K562 (cell line): Measurements from ENCODE around the gene C10orf71. TPM values are rescaled to one million over a fixed set of nuclear protein-coding genes. Genes with fewer than 3 reads are reported as not detected.

Source experiments
- ATAC-seq: fragments of 200-7000 bp; cut with Tn5 transposase; 3 replicates; pipeline ENCODE4 v1.9.1; 2020; ENCODE audit warnings: moderate library complexity
- BruUV-seq: library from RNA; stranded (reverse); fragments of 400-500 nt; replicated peaks from 2 replicates; lab custom pipeline; 2021; lab: Mats Ljungman, UMichigan
- CTCF ChIA-PET: fragments of 300-600 bp; formaldehyde crosslinking; extraction: SDS; loops from one replicate; lab custom pipeline; 2021; ENCODE audit warnings: low intra/inter-chr PET ratio; lab: Yijun Ruan, JAX
- POLR2A ChIA-PET: fragments of 300-600, 350-650 bp; sonication (Branson Sonifier 250); formaldehyde crosslinking; extraction: SDS; loops from one replicate; lab custom pipeline; 2021; ENCODE audit warnings: antibody characterized with exemption, inconsistent platforms; lab: Yijun Ruan, JAX
- DNase-seq, 4 experiments: peaks; one replicate each; pipeline versions ENCODE4 v3.0.0 to v3.0.0-alpha.2; 2011 to 2018; ENCODE audit warnings: low spot score in 3 of 4, mixed read lengths in 3 of 4; ENCODE audit errors: extremely low read depth in 1 of 4
- FAIRE-seq: peaks from 2 replicates; lab custom pipeline; 2011; peaks lifted over from hg19 to GRCh38; lab: Jason Lieb, UNC
- H2AFZ ChIP-seq: 2 replicates; pipeline ENCODE4 v1.6.0; 2011; ENCODE audit warnings: low read depth, low read length, control low read depth, inconsistent platforms
- H3K27ac ChIP-seq: fragments of 200-600 bp; 3 replicates; pipeline ENCODE4 v1.8.0; 2011; ENCODE audit warnings: low read depth, mild to moderate bottlenecking, control low read depth, inconsistent platforms, low read length, moderate library complexity, mixed read lengths; ENCODE audit errors: extremely low read depth
- H3K27me3 ChIP-seq, 2 experiments: fragments of 300-600 bp in 1 of 2; 2 replicates in 1 of 2; 3 replicates in 1 of 2; pipeline versions ENCODE4 v1.6.0 to v1.8.0; 2011; ENCODE audit warnings: inconsistent platforms in 2 of 2, low read length in 2 of 2, mild to moderate bottlenecking in 1 of 2, mixed read lengths in 1 of 2, moderate library complexity in 1 of 2; ENCODE audit not compliant: control insufficient read depth in 2 of 2, insufficient read depth in 2 of 2
- H3K36me3 ChIP-seq: fragments of 300-600 bp; 3 replicates; pipeline ENCODE4 v1.8.0; 2011; ENCODE audit warnings: mild to moderate bottlenecking, low read length, inconsistent platforms; ENCODE audit not compliant: control insufficient read depth, insufficient read depth
- H3K4me1 ChIP-seq, 2 experiments: fragments of 200-600 bp in 1 of 2; replicated peaks in 1 of 2; 2 replicates in 1 of 2; 3 replicates in 1 of 2; pipeline versions ENCODE4 v1.5.1 to v1.8.0; 2011; ENCODE audit warnings: inconsistent platforms in 2 of 2, low read length in 2 of 2, mild to moderate bottlenecking in 1 of 2, mixed read lengths in 1 of 2, moderate library complexity in 1 of 2; ENCODE audit not compliant: control insufficient read depth in 2 of 2, insufficient read depth in 2 of 2
- H3K4me2 ChIP-seq: 2 replicates; pipeline ENCODE4 v1.6.1; 2011; ENCODE audit warnings: low read length, control low read depth, inconsistent platforms, mixed read lengths; ENCODE audit not compliant: insufficient read depth
- H3K4me3 ChIP-seq: fragments of 200-600 bp; sonication (generic), shearing (Covaris generic); 2 replicates; pipeline ENCODE4 v1.5.1; 2016; ENCODE audit warnings: control low read depth, inconsistent platforms
- H3K79me2 ChIP-seq: fragments of 200-600 bp; 3 replicates; pipeline ENCODE4 v1.8.0; 2011; ENCODE audit warnings: low read length, inconsistent platforms; ENCODE audit not compliant: control insufficient read depth, insufficient read depth
- H3K9ac ChIP-seq, 2 experiments: 2 replicates each; pipeline versions ENCODE4 v1.6.0 to v1.6.1; 2011; ENCODE audit warnings: low read depth in 2 of 2, low read length in 2 of 2, control low read depth in 1 of 2, inconsistent platforms in 1 of 2, mild to moderate bottlenecking in 1 of 2, mixed read lengths in 1 of 2; ENCODE audit not compliant: insufficient read depth in 1 of 2
- H3K9me1 ChIP-seq: one replicate; pipeline ENCODE4 v1.6.0; 2011; ENCODE audit warnings: inconsistent platforms, mild to moderate bottlenecking, low read length, moderate library complexity; ENCODE audit not compliant: control insufficient read depth, insufficient read depth
- H3K9me3 ChIP-seq: replicated peaks from 2 replicates; pipeline ENCODE4 v1.5.1; 2011; ENCODE audit warnings: low read depth, low read length, inconsistent platforms; ENCODE audit not compliant: control insufficient read depth, insufficient read depth
- H4K20me1 ChIP-seq: replicated peaks from 2 replicates; pipeline ENCODE4 v1.6.1; 2011; ENCODE audit warnings: low read length, inconsistent platforms, mixed read lengths; ENCODE audit not compliant: control insufficient read depth, insufficient read depth
- CAMTA2 ChIP-seq: fragments of 250-450 bp; sonication (Bioruptor Pico); conservative IDR thresholded peaks from 2 replicates; pipeline ENCODE4 v1.5.1; 2022
- CBFB ChIP-seq: sonication (generic); formaldehyde crosslinking; IDR thresholded peaks from 2 replicates; pipeline ENCODE4 v1.4.0; 2020; ENCODE audit warnings: mild to moderate bottlenecking, missing genetic modification reagents
- CREM ChIP-seq: IDR thresholded peaks from 2 replicates; pipeline ENCODE4 v1.6.1; 2014; ENCODE audit warnings: antibody characterized with exemption, low read depth
- ERF ChIP-seq: fragments of 450-650 bp; formaldehyde crosslinking; IDR thresholded peaks from 2 replicates; pipeline ENCODE4 v1.4.0; 2020; ENCODE audit warnings: mild to moderate bottlenecking, mixed read lengths
- FOXJ3 ChIP-seq: sonication (generic); formaldehyde crosslinking; IDR thresholded peaks from 2 replicates; pipeline ENCODE4 v1.4.0; 2020; ENCODE audit warnings: mild to moderate bottlenecking, missing genetic modification reagents
- HIVEP1 ChIP-seq: fragments of 250-450 bp; sonication (Bioruptor Pico); IDR thresholded peaks from 2 replicates; pipeline ENCODE4 v1.4.0; 2020; ENCODE audit warnings: mild to moderate bottlenecking
- HNRNPH1 ChIP-seq: fragments of 200-400 bp; formaldehyde crosslinking; optimal IDR thresholded peaks from 2 replicates; pipeline ENCODE3; 2017; ENCODE audit warnings: low read depth, mild to moderate bottlenecking, low read length, moderate library complexity
- ZNF3 ChIP-seq: fragments of 250-450 bp; sonication (Bioruptor Pico); IDR thresholded peaks from 2 replicates; pipeline ENCODE4 v1.5.0; 2021; ENCODE audit warnings: mild to moderate bottlenecking, moderate library complexity
- ZNF696 ChIP-seq: fragments of 250-450 bp; sonication (Bioruptor Pico); conservative IDR thresholded peaks from 2 replicates; pipeline ENCODE4 v1.4.0; 2020; ENCODE audit warnings: mild to moderate bottlenecking, moderate library complexity
- ZNF717 ChIP-seq: fragments of 250-450 bp; sonication (Bioruptor Pico); IDR thresholded peaks from 2 replicates; pipeline ENCODE4 v1.5.0; 2021
- WGBS: fragments of 100-300 bp; shearing (Covaris generic); methylation state at CpG from one replicate; pipeline ENCODE4 v1.1.6; 2016; ENCODE audit warnings: low coverage, mixed read lengths; ENCODE audit not compliant: insufficient coverage; ENCODE audit errors: missing lambda C conversion rate; 5-methylcytosine and 5-hydroxymethylcytosine counted together
- in situ Hi-C: fragments of 300-500 bp; cut with MboI; formaldehyde crosslinking; loops from 4 replicates; pipeline ENCODE4 v1.15.0; 2018; ENCODE audit warnings: inconsistent platforms, mixed read lengths
- intact Hi-C: fragments of 100-400 bp; cut with micrococcal nuclease; formaldehyde crosslinking; loops from 2 replicates; pipeline ENCODE4 v1.14.2; 2022
- polyA plus RNA-seq, 8 experiments: library from polyadenylated mRNA; depleted of rRNA in 4 of 8; stranded (reverse) in 5 of 8; unstranded in 3 of 8; fragments of >200 nt; fragmentation: Nextera tagmentation in 2 of 8; fragmentation: Illumina TruSeq in 1 of 8; extraction: Ambion mirVana in 2 of 8; extraction: Trizol in 1 of 8; gene quantifications; 2 replicates each; pipeline versions ENCODE4 v1.2.1 to v1.2.3, GENCODE V29; 2011 to 2014; ENCODE audit warnings: inconsistent platforms in 1 of 8, missing spikeins in 1 of 8
- total RNA-seq, 7 experiments: library from RNA; depleted of rRNA in 6 of 7; stranded (reverse); fragments of >200 nt in 6 of 7; fragmentation: Illumina TruSeq in 2 of 7; extraction: Trizol in 2 of 7; gene quantifications; 2 replicates each; pipeline versions ENCODE4 v1.2.1 to v1.2.3, GENCODE V29; 2011 to 2021; ENCODE audit warnings: low replicate concordance in 1 of 7
- TF ChIP-seq, protein P1 (sequence below): fragments of 450-650 bp; IDR thresholded peaks from 2 replicates; pipeline ENCODE4 v1.7.0; 2016; ENCODE audit warnings: borderline replicate concordance
- TF ChIP-seq, protein P2 (sequence below): fragments of 250-450 bp; sonication (Bioruptor Pico); IDR thresholded peaks from 2 replicates; pipeline ENCODE4 v1.9.0; 2021; ENCODE audit warnings: mild to moderate bottlenecking, inconsistent platforms
- TF ChIP-seq, protein P3 (sequence below): fragments of 250-450 bp; sonication (Bioruptor Pico); IDR thresholded peaks from 2 replicates; pipeline ENCODE4 v1.8.0; 2021; ENCODE audit warnings: borderline replicate concordance, mild to moderate bottlenecking, moderate library complexity; ENCODE audit not compliant: poor library complexity, severe bottlenecking
- TF ChIP-seq, protein P4 (sequence below), 2 experiments: fragments of 450-650 bp in 1 of 2; sonication (generic) in 1 of 2; formaldehyde crosslinking; conservative IDR thresholded peaks; 2 replicates each; pipeline versions ENCODE4 v1.4.0 to v1.8.1; 2020 to 2022; ENCODE audit warnings: mild to moderate bottlenecking in 1 of 2, missing genetic modification reagents in 1 of 2

C10orf71 gene
- total and polyA plus RNA-seq, 9 of the 15 experiments (the other 6 are each of a cell fraction or from before 2014, with no cell fraction given), result 0.06 to 4.5 (median 1.3) TPM

DNA sequence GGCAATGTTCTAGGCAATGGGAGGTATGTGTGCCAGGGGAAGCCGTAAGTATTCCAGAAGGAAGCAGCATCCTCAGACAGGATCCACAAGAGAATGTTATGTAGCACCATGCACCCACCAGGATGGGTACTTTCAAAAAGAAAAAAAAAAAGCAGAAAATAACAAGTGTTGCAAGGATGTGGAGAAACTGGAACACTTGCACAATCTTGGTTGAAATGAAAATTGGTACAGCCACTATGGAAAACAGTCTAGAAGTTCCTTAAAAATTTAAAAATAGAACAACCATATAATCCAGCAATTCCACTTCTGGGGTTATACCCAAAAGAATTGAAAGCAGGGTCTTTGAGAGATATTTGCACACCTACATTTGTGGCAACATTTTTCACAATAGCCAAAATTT, 20.2 kb downstream of the C10orf71 start (continued):
- TF ChIP-seq, protein P1, sequence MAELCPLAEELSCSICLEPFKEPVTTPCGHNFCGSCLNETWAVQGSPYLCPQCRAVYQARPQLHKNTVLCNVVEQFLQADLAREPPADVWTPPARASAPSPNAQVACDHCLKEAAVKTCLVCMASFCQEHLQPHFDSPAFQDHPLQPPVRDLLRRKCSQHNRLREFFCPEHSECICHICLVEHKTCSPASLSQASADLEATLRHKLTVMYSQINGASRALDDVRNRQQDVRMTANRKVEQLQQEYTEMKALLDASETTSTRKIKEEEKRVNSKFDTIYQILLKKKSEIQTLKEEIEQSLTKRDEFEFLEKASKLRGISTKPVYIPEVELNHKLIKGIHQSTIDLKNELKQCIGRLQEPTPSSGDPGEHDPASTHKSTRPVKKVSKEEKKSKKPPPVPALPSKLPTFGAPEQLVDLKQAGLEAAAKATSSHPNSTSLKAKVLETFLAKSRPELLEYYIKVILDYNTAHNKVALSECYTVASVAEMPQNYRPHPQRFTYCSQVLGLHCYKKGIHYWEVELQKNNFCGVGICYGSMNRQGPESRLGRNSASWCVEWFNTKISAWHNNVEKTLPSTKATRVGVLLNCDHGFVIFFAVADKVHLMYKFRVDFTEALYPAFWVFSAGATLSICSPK, result no peak

DNA sequence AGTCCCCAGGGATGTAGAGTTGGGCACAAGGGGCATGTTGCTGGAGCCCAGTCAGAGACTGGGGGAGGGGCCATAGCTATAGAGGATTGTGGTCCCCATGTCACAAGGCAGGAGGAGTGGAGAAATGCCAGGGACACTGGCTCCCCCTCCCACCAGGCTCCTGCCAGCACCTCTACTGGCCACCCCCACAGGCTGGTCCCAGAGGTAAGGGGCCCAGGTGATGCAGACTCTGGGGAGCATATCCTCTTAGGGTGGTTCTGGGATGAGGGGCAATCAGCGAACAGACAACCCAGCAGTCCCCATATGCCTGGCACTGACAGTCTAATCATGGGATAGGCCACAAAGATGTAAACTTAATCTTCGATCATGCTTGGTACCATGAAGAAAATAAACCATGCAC, 21.2 kb downstream of the C10orf71 start:
- Histone ChIP-seq H3K4me1 (no peaks in the 10 kb centered on the region), H3K27me3 (no peaks in the 10 kb centered on the region), H3K9me1 (no peaks in the 10 kb centered on the region), H3K4me2 (no peak overlapping the region), H3K27ac (no peak overlapping the region), H2AFZ (no peak overlapping the region), H3K4me3 (no peak overlapping the region), H4K20me1 (no peaks in the 10 kb centered on the region), H3K9me3 (no peaks in the 10 kb centered on the region), H3K9ac (no peak overlapping the region), H3K36me3 (peaks cover 25% of the 10 kb centered on the region; the same call in 2 of the 3 replicates), H3K79me2 (no peaks in the 10 kb centered on the region)
- intact Hi-C loops (no loop called here), in situ Hi-C loops (no loop called here)
- no peak for FAIRE-seq
- no peak for DNase-seq
- WGBS, result 56% methylated on average over 2 of the region's 2 CpGs
- ATAC-seq, result no peak
- POLR2A ChIA-PET, result interaction anchor here (0.6 to 1.3 kb wide), 2 partner anchors 13 to 24 kb away, joined by 4 to 5 read pairs; no protein-coding TSS in a partner anchor
- no TSS peak for BruUV-seq
- CTCF ChIA-PET, result no interaction called here
- TF ChIP-seq ZNF696 (CRISPR knock-in tag), result no peak
- TF ChIP-seq CAMTA2, result no peak
- no peak for TF ChIP-seq HNRNPH1
- TF ChIP-seq, protein P2, sequence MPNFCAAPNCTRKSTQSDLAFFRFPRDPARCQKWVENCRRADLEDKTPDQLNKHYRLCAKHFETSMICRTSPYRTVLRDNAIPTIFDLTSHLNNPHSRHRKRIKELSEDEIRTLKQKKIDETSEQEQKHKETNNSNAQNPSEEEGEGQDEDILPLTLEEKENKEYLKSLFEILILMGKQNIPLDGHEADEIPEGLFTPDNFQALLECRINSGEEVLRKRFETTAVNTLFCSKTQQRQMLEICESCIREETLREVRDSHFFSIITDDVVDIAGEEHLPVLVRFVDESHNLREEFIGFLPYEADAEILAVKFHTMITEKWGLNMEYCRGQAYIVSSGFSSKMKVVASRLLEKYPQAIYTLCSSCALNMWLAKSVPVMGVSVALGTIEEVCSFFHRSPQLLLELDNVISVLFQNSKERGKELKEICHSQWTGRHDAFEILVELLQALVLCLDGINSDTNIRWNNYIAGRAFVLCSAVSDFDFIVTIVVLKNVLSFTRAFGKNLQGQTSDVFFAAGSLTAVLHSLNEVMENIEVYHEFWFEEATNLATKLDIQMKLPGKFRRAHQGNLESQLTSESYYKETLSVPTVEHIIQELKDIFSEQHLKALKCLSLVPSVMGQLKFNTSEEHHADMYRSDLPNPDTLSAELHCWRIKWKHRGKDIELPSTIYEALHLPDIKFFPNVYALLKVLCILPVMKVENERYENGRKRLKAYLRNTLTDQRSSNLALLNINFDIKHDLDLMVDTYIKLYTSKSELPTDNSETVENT (CRISPR knock-in tag), result no peak
- TF ChIP-seq, protein P3, sequence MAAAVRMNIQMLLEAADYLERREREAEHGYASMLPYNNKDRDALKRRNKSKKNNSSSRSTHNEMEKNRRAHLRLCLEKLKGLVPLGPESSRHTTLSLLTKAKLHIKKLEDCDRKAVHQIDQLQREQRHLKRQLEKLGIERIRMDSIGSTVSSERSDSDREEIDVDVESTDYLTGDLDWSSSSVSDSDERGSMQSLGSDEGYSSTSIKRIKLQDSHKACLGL (CRISPR knock-in tag), result no peak
- no peak for TF ChIP-seq ZNF3
- no peak for TF ChIP-seq ERF
- TF ChIP-seq CREM, result no peak
- no peak for TF ChIP-seq FOXJ3
- TF ChIP-seq, protein P4, sequence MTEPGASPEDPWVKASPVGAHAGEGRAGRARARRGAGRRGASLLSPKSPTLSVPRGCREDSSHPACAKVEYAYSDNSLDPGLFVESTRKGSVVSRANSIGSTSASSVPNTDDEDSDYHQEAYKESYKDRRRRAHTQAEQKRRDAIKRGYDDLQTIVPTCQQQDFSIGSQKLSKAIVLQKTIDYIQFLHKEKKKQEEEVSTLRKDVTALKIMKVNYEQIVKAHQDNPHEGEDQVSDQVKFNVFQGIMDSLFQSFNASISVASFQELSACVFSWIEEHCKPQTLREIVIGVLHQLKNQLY (CRISPR knock-in tag; conservative IDR thresholded peaks at IDR 0.05), result no peak
- TF ChIP-seq HIVEP1 (CRISPR knock-in tag), result no peak
- TF ChIP-seq ZNF717, result no peak
- TF ChIP-seq CBFB, result no peak
